Liver (tissue), 9 donors: ENCODE measurements around the gene LAMC3. TPM values are rescaled to one million over a fixed set of nuclear protein-coding genes. Genes with fewer than 3 reads are reported as not detected.

Source experiments
- DNase-seq: peaks from one replicate; pipeline ENCODE4 v3.0.0-alpha.2; 2017; ENCODE audit warnings: low spot score
- H3K27ac ChIP-seq, 2 donors: one replicate each; pipeline ENCODE4 v1.7.0; 2013; ENCODE audit warnings: inconsistent platforms in 2 of 2, low read length in 2 of 2, control low read depth in 1 of 2, low read depth in 1 of 2, mild to moderate bottlenecking in 1 of 2
- H3K27me3 ChIP-seq, 4 donors: one replicate each; pipeline versions ENCODE4 v1.6.1 to v1.7.0; 2013; ENCODE audit warnings: low read length in 3 of 4, inconsistent platforms in 1 of 4, mild to moderate bottlenecking in 1 of 4, moderate library complexity in 1 of 4; ENCODE audit not compliant: control insufficient read depth in 4 of 4, insufficient read depth in 4 of 4
- H3K36me3 ChIP-seq, 4 donors: one replicate each; pipeline versions ENCODE4 v1.6.1 to v1.7.0; 2013; ENCODE audit warnings: low read length in 3 of 4, mild to moderate bottlenecking in 3 of 4, low read depth in 1 of 4, moderate library complexity in 1 of 4; ENCODE audit not compliant: control insufficient read depth in 4 of 4, insufficient read depth in 3 of 4
- H3K4me1 ChIP-seq, 4 donors: one replicate each; pipeline versions ENCODE4 v1.6.1 to v1.7.0; 2013; ENCODE audit warnings: low read length in 3 of 4, mild to moderate bottlenecking in 3 of 4, moderate library complexity in 1 of 4; ENCODE audit not compliant: control insufficient read depth in 4 of 4, insufficient read depth in 4 of 4
- H3K4me3 ChIP-seq, 3 donors: one replicate each; pipeline versions ENCODE4 v1.6.1 to v1.7.0; 2013; ENCODE audit warnings: low read length in 3 of 3, control low read depth in 1 of 3, low read depth in 1 of 3, mild to moderate bottlenecking in 1 of 3
- H3K9ac ChIP-seq, 2 donors: one replicate each; pipeline ENCODE4 v1.7.0; 2013; ENCODE audit warnings: low read length in 2 of 2, mild to moderate bottlenecking in 2 of 2, moderate library complexity in 2 of 2, control low read depth in 1 of 2, low read depth in 1 of 2
- H3K9me3 ChIP-seq, 4 donors: one replicate each; pipeline versions ENCODE4 v1.6.1 to v1.7.0; 2013; ENCODE audit warnings: low read length in 3 of 4; ENCODE audit not compliant: control insufficient read depth in 4 of 4
- FOXA1 ChIP-seq: IDR thresholded peaks from 2 replicates; pipeline ENCODE4 v1.6.1; 2016; ENCODE audit warnings: antibody characterized with exemption
- FOXA2 ChIP-seq: IDR thresholded peaks from 2 replicates; pipeline ENCODE4 v1.6.1; 2016; ENCODE audit warnings: antibody characterized with exemption
- GABPA ChIP-seq, 2 donors: IDR thresholded peaks in 1 of 2; conservative IDR thresholded peaks in 1 of 2; 2 replicates each; pipeline ENCODE4 v1.6.1; 2016; ENCODE audit warnings: antibody characterized with exemption in 2 of 2, mild to moderate bottlenecking in 1 of 2, moderate library complexity in 1 of 2
- HNF4A ChIP-seq, 2 donors: conservative IDR thresholded peaks; 2 replicates each; pipeline ENCODE4 v1.6.1; 2016; ENCODE audit warnings: antibody characterized with exemption in 2 of 2, mild to moderate bottlenecking in 2 of 2
- JUND ChIP-seq, 2 donors: IDR thresholded peaks; 2 replicates each; pipeline ENCODE4 v1.6.1; 2016; ENCODE audit warnings: antibody characterized with exemption in 2 of 2
- NR2F2 ChIP-seq: IDR thresholded peaks from 2 replicates; pipeline ENCODE4 v1.6.1; 2016; ENCODE audit warnings: antibody characterized with exemption
- RXRA ChIP-seq, 2 donors: IDR thresholded peaks; 2 replicates each; pipeline ENCODE4 v1.6.1; 2017 to 2018; ENCODE audit warnings: antibody characterized with exemption in 2 of 2, mild to moderate bottlenecking in 1 of 2
- SP1 ChIP-seq: IDR thresholded peaks from 2 replicates; pipeline ENCODE4 v1.6.1; 2018; ENCODE audit warnings: antibody characterized with exemption, mild to moderate bottlenecking
- YY1 ChIP-seq: IDR thresholded peaks from 2 replicates; pipeline ENCODE4 v1.6.1; 2016; ENCODE audit warnings: antibody characterized with exemption, mild to moderate bottlenecking
- WGBS: extraction: QIAGEN DNeasy Blood & Tissue Kit; methylation state at CpG from one replicate; pipeline ENCODE4 v1.1.7; 2013; 5-methylcytosine and 5-hydroxymethylcytosine counted together
- polyA plus RNA-seq, 2 donors: library from polyadenylated mRNA; stranded (reverse) in 1 of 2; unstranded in 1 of 2; fragments of 200-250 nt in 1 of 2; fragments of >200 nt in 1 of 2; fragmentation: Nextera tagmentation in 1 of 2; extraction: Ambion mirVana in 1 of 2; gene quantifications; one replicate each; pipeline versions ENCODE4 v1.2.1 to v1.2.3, GENCODE V29; 2013 to 2015
- total RNA-seq, 2 donors: library from RNA; depleted of rRNA; stranded (reverse); fragments of >200 nt; gene quantifications; one replicate each; pipeline ENCODE4 v1.2.3, GENCODE V29; 2014
- TF ChIP-seq, protein P1 (sequence below): IDR thresholded peaks from 2 replicates; pipeline ENCODE4 v1.6.1; 2016; ENCODE audit warnings: antibody characterized with exemption
- TF ChIP-seq, protein P2 (sequence below): IDR thresholded peaks from 2 replicates; pipeline ENCODE4 v1.6.1; 2016; ENCODE audit warnings: antibody characterized with exemption
- donor health status: healthy.
- donor health status: healthy.
- donor health status: healthy.
- donor health status: healthy.
- donor health status: healthy.

Gene LAMC3
- total and polyA plus RNA-seq, 4 donors = 1.4 to 5.9 (median 2.9) TPM

DNA sequence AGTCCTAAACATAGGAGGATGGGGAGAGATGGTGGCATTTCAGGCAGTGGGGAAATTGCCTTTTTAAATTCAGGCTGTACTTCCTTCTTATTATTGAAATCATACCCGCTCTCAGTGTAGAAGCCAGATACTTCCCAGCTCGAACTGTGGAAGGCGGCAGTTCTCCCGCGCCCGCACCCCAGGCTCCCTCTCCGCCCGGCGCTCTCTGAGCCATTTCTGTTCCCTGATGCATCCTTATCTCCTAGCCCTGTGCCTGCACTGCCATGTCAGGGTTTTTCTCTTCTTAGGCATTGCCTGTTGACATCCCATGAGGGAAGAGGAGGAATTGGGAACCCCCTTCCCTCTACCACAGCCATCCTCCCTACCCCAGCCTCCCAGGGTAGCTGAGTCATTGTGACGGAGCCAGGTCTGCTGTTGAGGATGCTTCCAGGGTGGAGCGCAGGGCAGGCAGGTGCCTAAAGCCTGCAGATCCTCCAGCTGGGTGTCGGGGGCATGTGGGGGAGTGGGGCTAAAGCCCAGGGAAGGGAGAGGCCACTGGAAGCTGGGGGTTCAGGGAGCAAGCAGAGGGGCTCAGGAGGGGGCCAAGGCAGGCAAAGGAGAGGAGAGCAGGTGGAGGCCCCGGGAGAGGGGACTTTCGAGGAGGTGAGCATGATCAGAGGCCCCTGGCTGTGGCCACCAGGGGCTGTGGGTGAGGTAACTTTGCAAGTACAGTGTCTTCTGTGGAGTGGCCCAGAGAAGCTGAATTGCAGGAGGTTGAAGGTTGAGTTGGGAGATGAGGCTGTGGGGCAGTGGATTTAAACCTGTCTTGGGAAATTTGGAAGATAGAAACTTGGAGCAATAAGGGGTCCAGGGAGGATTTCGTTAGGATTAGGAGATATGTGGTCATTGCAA lies 16.2 kb downstream of the LAMC3 start:
- Histone ChIP-seq H3K27ac (no peak overlapping the region), H3K4me3 (no peak overlapping the region), H3K36me3 (no peaks in the 10 kb centered on the region), H3K27me3 (no peaks in the 10 kb centered on the region), H3K9ac (no peak overlapping the region), H3K9me3 (no peaks in the 10 kb centered on the region), H3K4me1 (no peaks in the 10 kb centered on the region)
- WGBS = 78% methylated on average over 15 of the region's 15 CpGs
- no peak for TF ChIP-seq SP1
- no peak for TF ChIP-seq NR2F2
- TF ChIP-seq HNF4A (conservative IDR thresholded peaks at IDR 0.05) = no peak
- TF ChIP-seq, protein P1, sequence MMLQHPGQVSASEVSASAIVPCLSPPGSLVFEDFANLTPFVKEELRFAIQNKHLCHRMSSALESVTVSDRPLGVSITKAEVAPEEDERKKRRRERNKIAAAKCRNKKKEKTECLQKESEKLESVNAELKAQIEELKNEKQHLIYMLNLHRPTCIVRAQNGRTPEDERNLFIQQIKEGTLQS = no peak
- TF ChIP-seq FOXA1 = no peak
- no peak for TF ChIP-seq GABPA (IDR thresholded peaks at IDR 0.05 in 1 of 2, conservative IDR thresholded peaks at IDR 0.05 in 1 of 2)
- TF ChIP-seq RXRA (IDR thresholded peaks at IDR 0.05) = no peak
- DNase-seq = no peak

DNA sequence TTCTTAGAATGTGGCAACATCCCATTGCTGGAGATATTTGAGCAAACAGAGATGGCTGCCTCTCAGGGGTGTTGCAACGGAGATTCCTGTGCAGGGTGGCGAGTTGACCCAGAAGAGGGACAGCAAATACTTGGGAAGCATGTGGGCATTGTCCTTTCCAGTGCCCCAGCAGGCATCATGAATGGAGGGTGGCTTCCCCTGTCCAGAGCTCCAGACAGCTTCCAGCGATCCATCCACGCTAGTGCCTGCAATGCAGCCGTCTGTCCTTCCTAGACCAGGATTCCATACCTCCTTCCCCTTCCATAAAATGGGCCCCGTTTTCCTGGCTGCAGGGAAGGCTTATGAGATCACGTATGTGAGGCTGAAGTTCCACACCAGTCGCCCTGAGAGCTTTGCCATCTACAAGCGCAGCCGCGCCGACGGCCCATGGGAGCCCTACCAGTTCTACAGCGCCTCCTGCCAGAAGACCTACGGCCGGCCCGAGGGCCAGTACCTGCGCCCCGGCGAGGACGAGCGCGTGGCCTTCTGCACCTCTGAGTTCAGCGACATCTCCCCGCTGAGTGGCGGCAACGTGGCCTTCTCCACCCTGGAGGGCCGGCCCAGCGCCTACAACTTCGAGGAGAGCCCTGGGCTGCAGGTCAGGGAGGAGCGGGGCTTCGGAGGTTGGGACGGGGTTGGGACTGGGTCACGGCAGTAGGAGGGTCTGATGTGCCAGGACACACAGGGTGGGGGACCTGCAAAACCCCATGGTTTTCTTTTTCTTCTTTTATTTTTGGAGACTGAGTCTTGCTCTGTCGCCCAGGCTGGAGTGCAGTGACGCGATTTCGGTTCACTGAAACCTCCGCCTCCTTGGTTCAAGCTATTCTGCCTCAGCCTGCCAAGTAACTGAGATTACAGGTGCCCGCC lies 17.2 kb downstream of the LAMC3 start:
- Histone ChIP-seq H3K36me3 (no peaks in the 10 kb centered on the region), H3K4me3 (no peak overlapping the region), H3K27ac (no peak overlapping the region), H3K9ac (no peak overlapping the region), H3K4me1 (no peaks in the 10 kb centered on the region), H3K27me3 (no peaks in the 10 kb centered on the region), H3K9me3 (no peaks in the 10 kb centered on the region)
- TF ChIP-seq YY1 = no peak
- TF ChIP-seq, protein P2, sequence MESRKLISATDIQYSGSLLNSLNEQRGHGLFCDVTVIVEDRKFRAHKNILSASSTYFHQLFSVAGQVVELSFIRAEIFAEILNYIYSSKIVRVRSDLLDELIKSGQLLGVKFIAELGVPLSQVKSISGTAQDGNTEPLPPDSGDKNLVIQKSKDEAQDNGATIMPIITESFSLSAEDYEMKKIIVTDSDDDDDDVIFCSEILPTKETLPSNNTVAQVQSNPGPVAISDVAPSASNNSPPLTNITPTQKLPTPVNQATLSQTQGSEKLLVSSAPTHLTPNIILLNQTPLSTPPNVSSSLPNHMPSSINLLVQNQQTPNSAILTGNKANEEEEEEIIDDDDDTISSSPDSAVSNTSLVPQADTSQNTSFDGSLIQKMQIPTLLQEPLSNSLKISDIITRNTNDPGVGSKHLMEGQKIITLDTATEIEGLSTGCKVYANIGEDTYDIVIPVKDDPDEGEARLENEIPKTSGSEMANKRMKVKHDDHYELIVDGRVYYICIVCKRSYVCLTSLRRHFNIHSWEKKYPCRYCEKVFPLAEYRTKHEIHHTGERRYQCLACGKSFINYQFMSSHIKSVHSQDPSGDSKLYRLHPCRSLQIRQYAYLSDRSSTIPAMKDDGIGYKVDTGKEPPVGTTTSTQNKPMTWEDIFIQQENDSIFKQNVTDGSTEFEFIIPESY = no peak
- TF ChIP-seq JUND (IDR thresholded peaks at IDR 0.05) = no peak
- WGBS = 89% methylated on average over 40 of the region's 40 CpGs
- DNase-seq = no peak

DNA sequence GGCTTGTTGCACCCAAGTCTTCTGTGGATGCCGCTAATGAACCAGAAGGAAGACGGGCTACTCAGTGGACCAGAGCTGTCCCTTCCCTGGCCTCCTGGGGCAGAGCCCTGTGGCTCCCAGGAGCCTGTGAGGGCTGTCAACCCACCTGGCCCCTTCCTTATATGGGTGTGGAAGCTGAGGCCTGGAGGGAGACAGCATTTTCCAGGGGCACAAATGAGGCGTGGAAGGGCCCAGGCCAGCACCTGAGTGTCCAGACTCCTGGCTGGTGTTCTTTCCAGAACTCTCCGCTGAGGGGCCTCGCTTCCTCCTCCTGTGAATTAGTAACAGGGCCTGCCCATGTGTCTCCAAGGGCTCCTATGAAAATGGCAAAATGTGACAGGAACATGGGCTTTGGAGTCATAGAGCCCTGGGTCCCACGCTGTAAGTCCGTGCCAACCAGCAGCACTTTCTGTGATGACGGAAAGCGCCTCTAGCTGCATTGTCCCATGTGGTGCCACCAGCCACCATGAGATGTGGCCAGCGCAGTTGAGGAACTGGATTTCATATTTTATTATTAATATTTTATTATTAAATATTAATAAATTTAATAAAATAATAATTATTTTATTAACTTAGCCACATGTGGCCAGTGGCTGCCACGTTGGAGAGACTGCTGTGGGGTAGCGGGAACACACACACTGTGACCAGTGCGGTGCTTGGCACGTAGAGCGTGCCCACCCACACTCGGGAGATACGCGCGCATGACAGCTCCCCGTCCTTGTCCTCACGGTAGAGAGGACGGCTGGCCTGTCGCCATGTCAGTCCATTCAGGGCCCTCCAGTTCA lies 18.3 kb downstream of the LAMC3 start:
- WGBS = 92% methylated on average over 23 of the region's 23 CpGs
- H3K27me3 ChIP-seq = no peaks in the 10 kb centered on the region
- H3K4me1 ChIP-seq = no peaks in the 10 kb centered on the region
- no peak overlapping the region for H3K4me3 ChIP-seq
- H3K9me3 ChIP-seq = no peaks in the 10 kb centered on the region
- no peak overlapping the region for H3K9ac ChIP-seq
- no peak for DNase-seq
- no peaks in the 10 kb centered on the region for H3K36me3 ChIP-seq
- H3K27ac ChIP-seq = no peak overlapping the region
- TF ChIP-seq HNF4A (conservative IDR thresholded peaks at IDR 0.05) (no peak), RXRA (IDR thresholded peaks at IDR 0.05) (no peak), FOXA2 (no peak), FOXA1 (no peak), GABPA (IDR thresholded peaks at IDR 0.05 in 1 of 2, conservative IDR thresholded peaks at IDR 0.05 in 1 of 2) (no peak)
- TF ChIP-seq, protein P2 = no peak
